Smooth muscle cell (in vitro differentiated cells): ENCODE data around the gene LAMB4. TPM values are rescaled to one million over a fixed set of nuclear protein-coding genes. Genes with fewer than 3 reads are reported as not detected.

Experiments used
- DNase-seq: peaks from one replicate; lab custom pipeline; 2025; ENCODE audit not compliant: unreplicated experiment; lab: John Stamatoyannopoulos, UW
- H2AFZ ChIP-seq: fragments of 200-600 bp; sonication (generic); 2 replicates; pipeline ENCODE4 v1.6.0; 2016; ENCODE audit warnings: antibody characterized with exemption, low read depth, mild to moderate bottlenecking
- H3F3A ChIP-seq: fragments of 200-600 bp; sonication (generic); 2 replicates; pipeline ENCODE4 v1.6.0; 2017; ENCODE audit warnings: antibody characterized with exemption, low read depth
- H3K27ac ChIP-seq: fragments of 200-600 bp; sonication (generic); 2 replicates; pipeline ENCODE4 v1.5.1; 2016; ENCODE audit warnings: low read depth, mild to moderate bottlenecking
- H3K27me3 ChIP-seq: fragments of 200-600 bp; sonication (generic); 2 replicates; pipeline ENCODE4 v1.6.1; 2016; ENCODE audit warnings: low read depth, mild to moderate bottlenecking
- H3K36me3 ChIP-seq: fragments of 200-600 bp; sonication (generic); 2 replicates; pipeline ENCODE4 v1.5.1; 2016; ENCODE audit warnings: low read depth
- H3K4me1 ChIP-seq: fragments of 200-600 bp; sonication (generic); 2 replicates; pipeline ENCODE4 v1.5.1; 2016; ENCODE audit warnings: low read depth
- H3K4me2 ChIP-seq: fragments of 200-600 bp; sonication (generic); 2 replicates; pipeline ENCODE4 v1.6.0; 2016; ENCODE audit warnings: mild to moderate bottlenecking
- H3K4me3 ChIP-seq: fragments of 200-600 bp; sonication (generic); 2 replicates; pipeline ENCODE4 v1.5.1; 2016; ENCODE audit warnings: mild to moderate bottlenecking
- H3K79me2 ChIP-seq: fragments of 200-600 bp; sonication (generic); 2 replicates; pipeline ENCODE4 v1.6.0; 2016; ENCODE audit warnings: low read depth, mild to moderate bottlenecking
- H3K9ac ChIP-seq: fragments of 200-600 bp; sonication (generic); 2 replicates; pipeline ENCODE4 v1.6.0; 2016; ENCODE audit warnings: low read depth
- H3K9me3 ChIP-seq: fragments of 200-600 bp; sonication (generic); replicated peaks from 2 replicates; pipeline ENCODE4 v1.5.1; 2016; ENCODE audit warnings: low read depth
- H4K20me1 ChIP-seq: fragments of 200-600 bp; sonication (generic); 2 replicates; pipeline ENCODE4 v1.6.0; 2016; ENCODE audit warnings: low read depth
- WGBS: methylation state at CpG from one replicate; pipeline ENCODE4 v1.1.7; 2016; ENCODE audit warnings: low lambda C conversion rate; 5-methylcytosine and 5-hydroxymethylcytosine counted together
- polyA plus RNA-seq: library from polyadenylated mRNA; unstranded; fragments of >200 nt; fragmentation: Nextera tagmentation; extraction: Ambion mirVana; gene quantifications from 2 replicates; pipeline ENCODE4 v1.2.1, GENCODE V29; 2016
- total RNA-seq: library from RNA; depleted of rRNA; stranded (reverse); fragments of >200 nt; gene quantifications from 2 replicates; pipeline ENCODE4 v1.2.3, GENCODE V29; 2014
- TF ChIP-seq, protein P1 (sequence below): fragments of 200-600 bp; sonication (generic); IDR thresholded peaks from 2 replicates; pipeline ENCODE4 v1.5.1; 2017; ENCODE audit warnings: borderline replicate concordance, mild to moderate bottlenecking, antibody characterized with exemption; ENCODE audit not compliant: insufficient read depth, poor library complexity, severe bottlenecking

Gene LAMB4
- total and polyA plus RNA-seq, 2 experiments from 2014 or later: 0.06 to 0.67 TPM

DNA sequence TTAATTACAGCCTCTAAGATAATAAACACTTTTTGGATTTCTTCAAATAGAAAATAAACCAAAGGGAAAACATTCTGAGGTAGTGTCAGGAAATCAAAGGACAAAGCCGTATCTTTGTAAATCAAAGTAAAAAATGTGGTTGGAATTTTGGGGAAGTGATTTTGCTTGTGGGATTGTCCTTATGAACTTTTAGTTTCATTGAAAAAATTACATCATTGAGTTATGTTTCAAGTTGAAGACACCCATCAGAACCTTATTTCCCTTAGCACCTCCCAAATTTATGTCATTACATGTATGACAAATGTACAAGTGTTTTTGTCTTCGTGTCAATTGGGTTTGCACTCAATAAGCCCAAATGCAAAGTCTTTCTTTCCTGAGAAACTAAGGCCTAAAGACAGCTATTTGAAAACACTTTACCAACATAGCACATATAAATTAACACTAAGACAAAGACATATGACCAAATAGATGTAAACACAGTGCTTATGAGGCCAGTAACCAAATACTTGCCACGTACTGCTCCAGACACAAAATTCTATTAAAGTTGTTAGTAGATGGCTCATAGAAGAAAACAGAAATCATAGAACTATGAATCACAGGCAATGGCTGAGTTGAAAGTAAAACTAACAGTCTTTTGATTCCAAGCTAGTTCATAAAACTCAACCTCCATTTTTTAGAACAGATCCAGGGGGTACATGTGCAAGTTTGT, 26.9 kb upstream of the LAMB4 start:
- Histone ChIP-seq H3K9me3 (no peaks in the 10 kb centered on the region), H3K79me2 (no peaks in the 10 kb centered on the region), H3K9ac (no peak overlapping the region), H3K27ac (no peak overlapping the region), H3F3A (no peaks in the 10 kb centered on the region), H3K4me3 (no peak overlapping the region), H3K4me1 (no peaks in the 10 kb centered on the region), H4K20me1 (no peaks in the 10 kb centered on the region), H3K27me3 (no peaks in the 10 kb centered on the region), H2AFZ (no peak overlapping the region), H3K36me3 (no peaks in the 10 kb centered on the region), H3K4me2 (no peak overlapping the region)
- no peak for DNase-seq
- TF ChIP-seq, protein P1, sequence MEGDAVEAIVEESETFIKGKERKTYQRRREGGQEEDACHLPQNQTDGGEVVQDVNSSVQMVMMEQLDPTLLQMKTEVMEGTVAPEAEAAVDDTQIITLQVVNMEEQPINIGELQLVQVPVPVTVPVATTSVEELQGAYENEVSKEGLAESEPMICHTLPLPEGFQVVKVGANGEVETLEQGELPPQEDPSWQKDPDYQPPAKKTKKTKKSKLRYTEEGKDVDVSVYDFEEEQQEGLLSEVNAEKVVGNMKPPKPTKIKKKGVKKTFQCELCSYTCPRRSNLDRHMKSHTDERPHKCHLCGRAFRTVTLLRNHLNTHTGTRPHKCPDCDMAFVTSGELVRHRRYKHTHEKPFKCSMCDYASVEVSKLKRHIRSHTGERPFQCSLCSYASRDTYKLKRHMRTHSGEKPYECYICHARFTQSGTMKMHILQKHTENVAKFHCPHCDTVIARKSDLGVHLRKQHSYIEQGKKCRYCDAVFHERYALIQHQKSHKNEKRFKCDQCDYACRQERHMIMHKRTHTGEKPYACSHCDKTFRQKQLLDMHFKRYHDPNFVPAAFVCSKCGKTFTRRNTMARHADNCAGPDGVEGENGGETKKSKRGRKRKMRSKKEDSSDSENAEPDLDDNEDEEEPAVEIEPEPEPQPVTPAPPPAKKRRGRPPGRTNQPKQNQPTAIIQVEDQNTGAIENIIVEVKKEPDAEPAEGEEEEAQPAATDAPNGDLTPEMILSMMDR: no peak
- WGBS: 96% methylated on average over 3 of the region's 3 CpGs

DNA sequence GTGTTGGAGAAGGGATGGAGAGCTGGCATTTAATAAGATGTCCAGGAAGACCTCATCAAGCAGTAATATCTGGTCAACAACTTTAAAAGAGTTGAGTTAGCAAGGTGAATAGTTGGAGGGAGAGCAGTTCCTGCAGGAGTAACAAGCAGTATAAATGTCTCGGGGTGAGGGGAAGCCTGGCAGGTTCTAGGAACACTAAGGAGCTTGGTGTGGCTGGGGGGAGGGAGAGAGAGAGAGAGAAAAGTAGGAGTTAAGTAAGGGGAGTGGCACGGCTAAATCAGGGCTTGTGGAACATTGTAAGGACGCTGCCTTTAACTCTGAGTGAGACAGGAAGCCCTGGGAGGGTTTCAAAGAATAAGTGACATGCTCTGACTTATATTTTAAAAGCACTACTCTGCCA, 22.0 kb upstream of the LAMB4 start:
- Histone ChIP-seq H3F3A (no peaks in the 10 kb centered on the region), H4K20me1 (no peaks in the 10 kb centered on the region), H3K4me1 (no peaks in the 10 kb centered on the region), H3K27ac (no peak overlapping the region), H3K9ac (no peak overlapping the region), H3K4me3 (no peak overlapping the region), H3K36me3 (no peaks in the 10 kb centered on the region), H2AFZ (no peak overlapping the region), H3K79me2 (no peaks in the 10 kb centered on the region), H3K9me3 (no peaks in the 10 kb centered on the region), H3K27me3 (no peaks in the 10 kb centered on the region), H3K4me2 (no peak overlapping the region)
- 40% methylated on average over 3 of the region's 3 CpGs for WGBS
- no peak for DNase-seq
- TF ChIP-seq, protein P1: no peak

DNA sequence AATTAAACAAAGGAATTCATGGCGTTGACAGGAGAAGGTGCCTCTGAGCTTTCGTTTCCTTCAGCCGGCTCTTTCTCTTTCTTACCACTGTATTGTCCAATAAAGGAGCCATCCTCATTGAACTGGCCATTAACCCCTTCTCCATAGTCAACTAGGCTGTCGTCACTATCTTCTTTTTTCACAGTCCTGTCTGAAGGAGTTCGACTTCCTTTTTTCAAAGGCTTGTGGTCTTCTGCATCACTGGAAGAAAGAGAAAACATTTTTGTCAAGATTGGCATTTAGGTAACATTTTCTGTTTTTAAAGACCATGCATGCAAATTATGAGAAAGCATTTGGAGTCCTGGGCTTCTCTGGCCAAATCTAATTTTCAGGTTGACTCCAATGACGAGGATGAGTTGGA, 19.7 kb upstream of the LAMB4 start:
- TF ChIP-seq, protein P1: no peak
- Histone ChIP-seq H3K27ac (no peak overlapping the region), H3K4me3 (no peak overlapping the region), H3K9me3 (no peaks in the 10 kb centered on the region), H3K27me3 (no peaks in the 10 kb centered on the region), H3K36me3 (no peaks in the 10 kb centered on the region), H3K4me1 (peaks cover 2% of the 10 kb centered on the region), H3F3A (no peaks in the 10 kb centered on the region), H2AFZ (no peak overlapping the region), H4K20me1 (no peaks in the 10 kb centered on the region), H3K79me2 (no peaks in the 10 kb centered on the region), H3K9ac (no peak overlapping the region), H3K4me2 (no peak overlapping the region)
- 87% methylated on average over 6 of the region's 6 CpGs for WGBS
- DNase-seq: no peak

DNA sequence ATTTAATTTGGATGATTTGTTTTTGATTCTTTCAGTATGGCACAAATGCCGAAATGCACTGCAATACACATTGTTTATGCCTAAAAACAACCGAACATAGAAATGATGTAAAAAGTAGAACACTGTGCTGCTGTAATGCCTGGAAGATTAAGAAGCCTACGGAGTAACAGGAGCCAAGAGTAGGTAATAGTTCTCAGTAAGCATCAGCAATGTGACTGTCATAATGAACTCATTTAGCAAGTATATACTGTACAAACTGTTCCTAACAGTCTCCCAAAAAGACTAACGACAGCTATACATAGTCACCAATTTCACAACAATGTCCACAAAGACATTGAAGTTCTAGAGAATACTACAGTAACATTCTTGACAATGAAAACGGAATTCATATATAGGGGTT, 19.0 kb upstream of the LAMB4 start:
- H3F3A ChIP-seq: no peaks in the 10 kb centered on the region
- WGBS: 89% methylated on average over 5 of the region's 5 CpGs
- no peak overlapping the region for H2AFZ ChIP-seq
- no peaks in the 10 kb centered on the region for H3K36me3 ChIP-seq
- H3K4me1 ChIP-seq: peaks cover 2% of the 10 kb centered on the region
- H3K9me3 ChIP-seq: no peaks in the 10 kb centered on the region
- no peak overlapping the region for H3K4me2 ChIP-seq
- no peak overlapping the region for H3K27ac ChIP-seq
- TF ChIP-seq, protein P1: no peak
- DNase-seq: no peak
- H3K9ac ChIP-seq: no peak overlapping the region
- H3K27me3 ChIP-seq: no peaks in the 10 kb centered on the region
- H3K4me3 ChIP-seq: no peak overlapping the region
- no peaks in the 10 kb centered on the region for H4K20me1 ChIP-seq
- H3K79me2 ChIP-seq: no peaks in the 10 kb centered on the region
